ENCODE results near the gene ARPC5. TPM values are rescaled to one million over a fixed set of nuclear protein-coding genes. Genes with fewer than 3 reads are reported as not detected.

The ARPC5 gene
- total and polyA plus RNA-seq, 2 of the 8 experiments (the other 6 are each of a cell fraction or from before 2014, with no cell fraction given) = 24.0 to 60.8 TPM

DNA sequence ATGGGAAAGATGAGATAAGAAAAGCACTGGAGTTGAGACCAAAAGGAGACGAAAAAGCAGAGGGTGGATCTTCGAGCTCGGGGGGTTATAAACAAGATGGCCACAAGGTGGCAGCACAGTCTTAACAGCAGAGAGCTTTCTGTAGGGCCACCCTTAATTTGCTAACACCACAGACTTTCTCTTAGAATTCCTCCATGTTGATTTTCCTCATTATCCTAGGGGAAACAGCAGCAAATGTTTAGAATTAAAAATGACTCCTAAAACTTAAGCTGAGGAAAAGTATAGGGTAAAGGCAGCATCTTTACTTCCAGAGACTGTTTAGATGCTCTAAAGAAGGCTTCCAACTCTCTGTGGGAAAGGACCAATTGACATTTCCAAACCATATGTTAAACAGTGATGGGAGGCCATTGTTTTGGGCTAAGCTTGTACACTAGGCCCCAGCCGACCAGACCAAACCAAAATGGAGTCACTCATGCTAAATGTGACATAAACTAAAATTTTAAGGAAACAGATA, 20.0 kb upstream of the ARPC5 start (continued):
- TF ChIP-seq CHD7 (IDR thresholded peaks at IDR 0.05; ENCODE audit: insufficient replicate concordance, low read length) (peak; percentile 32), TEAD4 (IDR thresholded peaks at IDR 0.05; ENCODE audit: low read depth, low read length) (no peak), YY1 (IDR thresholded peaks at IDR 0.05; ENCODE audit: low read depth, low read length) (peak; percentile 76; the same call in 1 of the 2 replicates), CEBPB (IDR thresholded peaks at IDR 0.05; ENCODE audit: low read depth, low read length) (no peak), ZNF274 (IDR thresholded peaks at IDR 0.05; ENCODE audit: borderline replicate concordance, extremely low read depth, low read length) (no peak), SP4 (IDR thresholded peaks at IDR 0.05; ENCODE audit: low read length) (peak; percentile 64; the same call in 1 of the 2 replicates), NRF1 (IDR thresholded peaks at IDR 0.05; ENCODE audit: low read depth, low read length) (no peak)
- TF ChIP-seq, protein P1, sequence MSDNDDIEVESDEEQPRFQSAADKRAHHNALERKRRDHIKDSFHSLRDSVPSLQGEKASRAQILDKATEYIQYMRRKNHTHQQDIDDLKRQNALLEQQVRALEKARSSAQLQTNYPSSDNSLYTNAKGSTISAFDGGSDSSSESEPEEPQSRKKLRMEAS (IDR thresholded peaks at IDR 0.05) = no peak
- TF ChIP-seq, protein P2, sequence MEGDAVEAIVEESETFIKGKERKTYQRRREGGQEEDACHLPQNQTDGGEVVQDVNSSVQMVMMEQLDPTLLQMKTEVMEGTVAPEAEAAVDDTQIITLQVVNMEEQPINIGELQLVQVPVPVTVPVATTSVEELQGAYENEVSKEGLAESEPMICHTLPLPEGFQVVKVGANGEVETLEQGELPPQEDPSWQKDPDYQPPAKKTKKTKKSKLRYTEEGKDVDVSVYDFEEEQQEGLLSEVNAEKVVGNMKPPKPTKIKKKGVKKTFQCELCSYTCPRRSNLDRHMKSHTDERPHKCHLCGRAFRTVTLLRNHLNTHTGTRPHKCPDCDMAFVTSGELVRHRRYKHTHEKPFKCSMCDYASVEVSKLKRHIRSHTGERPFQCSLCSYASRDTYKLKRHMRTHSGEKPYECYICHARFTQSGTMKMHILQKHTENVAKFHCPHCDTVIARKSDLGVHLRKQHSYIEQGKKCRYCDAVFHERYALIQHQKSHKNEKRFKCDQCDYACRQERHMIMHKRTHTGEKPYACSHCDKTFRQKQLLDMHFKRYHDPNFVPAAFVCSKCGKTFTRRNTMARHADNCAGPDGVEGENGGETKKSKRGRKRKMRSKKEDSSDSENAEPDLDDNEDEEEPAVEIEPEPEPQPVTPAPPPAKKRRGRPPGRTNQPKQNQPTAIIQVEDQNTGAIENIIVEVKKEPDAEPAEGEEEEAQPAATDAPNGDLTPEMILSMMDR (IDR thresholded peaks at IDR 0.05; ENCODE audit: control extremely low read depth in 1 of 3, insufficient read depth in 1 of 3, low read depth in 1 of 3, low read length in 3 of 3) = peak; percentile 56 to 84 (median 80)
